CD14-positive monocyte (primary cell): ENCODE data around the gene GLRA2. TPM values are rescaled to one million over a fixed set of nuclear protein-coding genes. Genes with fewer than 3 reads are reported as not detected.

Experiments used
- DNase-seq, 3 donors: peaks; one replicate each; pipeline ENCODE4 v3.0.0-alpha.2; 2011 to 2022
- H2AFZ ChIP-seq: 2 replicates; pipeline ENCODE4 v1.6.0; 2012; ENCODE audit warnings: mild to moderate bottlenecking, low read depth, low read length, inconsistent platforms; ENCODE audit not compliant: insufficient read depth, poor library complexity, severe bottlenecking
- H3K27ac ChIP-seq, 2 donors: 1 replicate in 1 of 2; 2 replicates in 1 of 2; pipeline ENCODE4 v1.5.1; 2012 to 2013; ENCODE audit warnings: low read length in 2 of 2, control low read depth in 1 of 2, inconsistent platforms in 1 of 2, low read depth in 1 of 2, mild to moderate bottlenecking in 1 of 2
- H3K27me3 ChIP-seq, 2 donors: one replicate each; pipeline versions ENCODE4 v1.6.0 to v1.6.1; 2011 to 2013; ENCODE audit warnings: low read length in 2 of 2; ENCODE audit not compliant: control insufficient read depth in 2 of 2, insufficient read depth in 2 of 2
- H3K36me3 ChIP-seq, 2 donors: replicated peaks in 1 of 2; 1 replicate in 1 of 2; 2 replicates in 1 of 2; pipeline versions ENCODE4 v1.5.1 to v1.6.1; 2012 to 2013; ENCODE audit warnings: low read length in 2 of 2, control low read depth in 1 of 2, inconsistent platforms in 1 of 2, mild to moderate bottlenecking in 1 of 2; ENCODE audit not compliant: insufficient read depth in 2 of 2, control insufficient read depth in 1 of 2
- H3K4me1 ChIP-seq, 2 donors: 1 replicate in 1 of 2; 2 replicates in 1 of 2; pipeline versions ENCODE4 v1.5.1 to v1.6.1; 2012 to 2013; ENCODE audit warnings: low read length in 2 of 2, control low read depth in 1 of 2, inconsistent platforms in 1 of 2, mild to moderate bottlenecking in 1 of 2, moderate library complexity in 1 of 2; ENCODE audit not compliant: insufficient read depth in 2 of 2, control insufficient read depth in 1 of 2
- H3K4me2 ChIP-seq: replicated peaks from 2 replicates; pipeline ENCODE3; 2012; ENCODE audit warnings: low read length, moderate library complexity, mild to moderate bottlenecking; ENCODE audit not compliant: poor library complexity, severe bottlenecking; ENCODE audit errors: extremely low read depth
- H3K4me3 ChIP-seq, 3 experiments: fragments of 200-600 bp in 1 of 3; sonication (generic) in 1 of 3; replicated peaks in 1 of 3; 1 replicate in 2 of 3; 2 replicates in 1 of 3; pipeline ENCODE4 v1.5.1; 2011 to 2013; ENCODE audit warnings: low read length in 3 of 3, mild to moderate bottlenecking in 3 of 3, control low read depth in 2 of 3, low read depth in 2 of 3, inconsistent platforms in 1 of 3, moderate library complexity in 1 of 3
- H3K79me2 ChIP-seq: 2 replicates; pipeline ENCODE4 v1.6.0; 2012; ENCODE audit warnings: mild to moderate bottlenecking, control low read depth, inconsistent platforms, low read length, moderate library complexity; ENCODE audit not compliant: insufficient read depth
- H3K9ac ChIP-seq: 2 replicates; pipeline ENCODE4 v1.6.0; 2017; ENCODE audit warnings: low read length, mild to moderate bottlenecking; ENCODE audit not compliant: insufficient read depth, poor library complexity, severe bottlenecking
- H3K9me3 ChIP-seq, 2 donors: replicated peaks in 1 of 2; 1 replicate in 1 of 2; 2 replicates in 1 of 2; pipeline versions ENCODE4 v1.5.1 to v1.6.1; 2012 to 2013; ENCODE audit warnings: low read length in 2 of 2, control low read depth in 1 of 2; ENCODE audit not compliant: control insufficient read depth in 1 of 2, insufficient read depth in 1 of 2
- H4K20me1 ChIP-seq: 2 replicates; pipeline ENCODE4 v1.6.0; 2012; ENCODE audit warnings: mild to moderate bottlenecking, low read length, control low read depth, moderate library complexity; ENCODE audit not compliant: insufficient read depth
- H3K27ac Mint-ChIP-seq, 7 donors: one replicate each; pipeline ENCODE4 v1.8.0; 2020; ENCODE audit warnings: mild to moderate bottlenecking in 7 of 7, mixed read lengths in 7 of 7, moderate library complexity in 6 of 7, inconsistent platforms in 2 of 7
- H3K27me3 Mint-ChIP-seq, 3 donors: one replicate each; pipeline ENCODE4 v1.8.0; 2021 to 2022; ENCODE audit warnings: low read depth in 3 of 3, mild to moderate bottlenecking in 3 of 3, mixed read lengths in 3 of 3, moderate library complexity in 3 of 3, inconsistent platforms in 1 of 3
- H3K36me3 Mint-ChIP-seq, 2 donors: one replicate each; pipeline ENCODE4 v1.8.0; 2020; ENCODE audit warnings: mixed read lengths in 2 of 2, inconsistent platforms in 1 of 2, mild to moderate bottlenecking in 1 of 2
- H3K4me1 Mint-ChIP-seq: one replicate; pipeline ENCODE4 v1.8.0; 2020; ENCODE audit warnings: mild to moderate bottlenecking, mixed read lengths
- H3K4me3 Mint-ChIP-seq, 2 donors: one replicate each; pipeline ENCODE4 v1.8.0; 2020; ENCODE audit warnings: mild to moderate bottlenecking in 2 of 2, mixed read lengths in 2 of 2, moderate library complexity in 1 of 2
- H3K9me3 Mint-ChIP-seq, 7 donors: one replicate each; pipeline ENCODE4 v1.8.0; 2020 to 2022; ENCODE audit warnings: mixed read lengths in 7 of 7, mild to moderate bottlenecking in 6 of 7, moderate library complexity in 6 of 7, inconsistent platforms in 2 of 7
- WGBS: methylation state at CpG from one replicate; pipeline ENCODE4 v1.1.5; 2013; ENCODE audit warnings: missing lambda C conversion rate; ENCODE audit not compliant: insufficient coverage; 5-methylcytosine and 5-hydroxymethylcytosine counted together
- intact Hi-C, 2 donors: fragments of 100-400 bp; cut with micrococcal nuclease; formaldehyde crosslinking; loops; one replicate each; pipeline versions ENCODE4 v1.15.0 to v1.15.1; 2023
- polyA plus RNA-seq, 3 donors: library from polyadenylated mRNA; depleted of rRNA in 1 of 3; unstranded in 2 of 3; stranded (reverse) in 1 of 3; fragments of 300-500 nt in 2 of 3; fragments of >200 nt in 1 of 3; fragmentation: Illumina TruSeq in 2 of 3; gene quantifications; 1 replicate in 2 of 3; 2 replicates in 1 of 3; pipeline ENCODE4 v1.2.3, GENCODE V29; 2012 to 2021
- TF ChIP-seq, protein P1 (sequence below): fragments of 200-600 bp; IDR thresholded peaks from one replicate; pipeline ENCODE4 v1.8.0; 2022; ENCODE audit warnings: antibody characterized with exemption, mild to moderate bottlenecking

GLRA2 gene
- polyA plus RNA-seq, 3 donors = not detected

DNA sequence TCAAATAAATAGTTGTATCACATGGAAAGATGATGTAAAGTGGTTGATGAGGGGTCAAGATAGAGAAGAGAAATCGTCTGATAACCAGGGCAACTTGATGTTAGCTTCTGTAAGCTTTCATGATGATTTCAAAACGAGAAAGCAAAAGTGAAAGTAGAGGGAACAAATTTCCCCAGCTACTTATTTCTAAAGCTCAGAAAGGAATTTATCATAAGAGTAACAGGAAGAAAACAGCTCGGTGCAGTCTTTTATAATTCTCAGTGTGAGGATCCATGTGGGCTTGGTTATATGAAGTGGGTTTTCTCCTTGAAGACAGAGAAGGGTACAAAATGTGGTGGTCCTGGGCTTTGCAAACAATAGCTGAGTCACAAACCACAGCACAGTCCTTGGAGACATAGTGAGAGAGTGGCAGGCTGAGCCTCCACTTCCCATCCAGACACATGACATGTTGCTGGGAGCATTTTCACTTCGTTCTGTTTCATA is 32.1 kb upstream of the GLRA2 start:
- no peaks in the 10 kb centered on the region for H3K36me3 ChIP-seq
- H3K79me2 ChIP-seq = no peaks in the 10 kb centered on the region
- intact Hi-C loops = no loop called here
- peaks cover 0 to 2% (median 0%) of the 10 kb centered on the region in 7 donors for H3K9me3 Mint-ChIP-seq
- peak overlapping the region; percentile 76 to 92 for H3K4me3 Mint-ChIP-seq
- WGBS = no CpG with 5 or more reads among the region's 4 CpGs
- TF ChIP-seq, protein P1, sequence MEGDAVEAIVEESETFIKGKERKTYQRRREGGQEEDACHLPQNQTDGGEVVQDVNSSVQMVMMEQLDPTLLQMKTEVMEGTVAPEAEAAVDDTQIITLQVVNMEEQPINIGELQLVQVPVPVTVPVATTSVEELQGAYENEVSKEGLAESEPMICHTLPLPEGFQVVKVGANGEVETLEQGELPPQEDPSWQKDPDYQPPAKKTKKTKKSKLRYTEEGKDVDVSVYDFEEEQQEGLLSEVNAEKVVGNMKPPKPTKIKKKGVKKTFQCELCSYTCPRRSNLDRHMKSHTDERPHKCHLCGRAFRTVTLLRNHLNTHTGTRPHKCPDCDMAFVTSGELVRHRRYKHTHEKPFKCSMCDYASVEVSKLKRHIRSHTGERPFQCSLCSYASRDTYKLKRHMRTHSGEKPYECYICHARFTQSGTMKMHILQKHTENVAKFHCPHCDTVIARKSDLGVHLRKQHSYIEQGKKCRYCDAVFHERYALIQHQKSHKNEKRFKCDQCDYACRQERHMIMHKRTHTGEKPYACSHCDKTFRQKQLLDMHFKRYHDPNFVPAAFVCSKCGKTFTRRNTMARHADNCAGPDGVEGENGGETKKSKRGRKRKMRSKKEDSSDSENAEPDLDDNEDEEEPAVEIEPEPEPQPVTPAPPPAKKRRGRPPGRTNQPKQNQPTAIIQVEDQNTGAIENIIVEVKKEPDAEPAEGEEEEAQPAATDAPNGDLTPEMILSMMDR = no peak
- peaks cover 0 to 2% (median 0%) of the 10 kb centered on the region in 3 donors for H3K27me3 Mint-ChIP-seq
- peaks cover 7% of the 10 kb centered on the region for H3K4me1 Mint-ChIP-seq
- H3K9ac ChIP-seq = peak overlapping the region; percentile 43
- DNase-seq = peak; percentile 3 to 18 (median 4)
- no peaks in the 10 kb centered on the region for H3K9me3 ChIP-seq
- no peaks in the 10 kb centered on the region for H3K27me3 ChIP-seq
- peak overlapping the region; percentile 27 to 75 (median 65) for H3K4me3 ChIP-seq
- H3K27ac ChIP-seq = peak overlapping the region in 1 of 2 donors; percentile 63
- H3K4me2 ChIP-seq = peak overlapping the region; percentile 55
- H3K4me1 ChIP-seq = peaks cover 0 to 5% of the 10 kb centered on the region in 2 donors
- peak overlapping the region; percentile 49 for H2AFZ ChIP-seq
- H4K20me1 ChIP-seq = no peaks in the 10 kb centered on the region
- H3K27ac Mint-ChIP-seq = peak overlapping the region; percentile 81 to 95 (median 85)
- no peaks in the 10 kb centered on the region for H3K36me3 Mint-ChIP-seq

DNA sequence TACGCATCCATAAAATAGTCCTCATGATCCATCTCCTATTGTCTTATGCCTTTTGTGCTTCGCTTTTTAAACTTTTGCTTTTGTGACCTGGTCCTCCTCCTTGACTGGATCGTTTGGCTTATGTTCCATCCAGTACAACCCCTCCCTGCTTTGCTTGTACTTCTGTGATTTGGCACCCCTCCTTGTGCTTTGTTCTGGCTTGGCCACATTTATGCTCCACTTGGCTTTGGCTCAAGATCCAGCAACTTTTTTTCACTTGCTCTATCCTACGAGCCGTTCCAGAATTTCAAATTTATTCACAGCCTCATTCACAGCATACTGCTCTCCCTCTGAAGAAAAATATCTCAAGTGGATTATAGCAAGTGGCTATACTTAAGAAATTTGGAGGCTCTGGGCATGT is 28.0 kb upstream of the GLRA2 start:
- Histone ChIP-seq H3K9ac (no peak overlapping the region), H3K4me2 (no peak overlapping the region), H4K20me1 (no peaks in the 10 kb centered on the region), H2AFZ (no peak overlapping the region), H3K27me3 (no peaks in the 10 kb centered on the region), H3K36me3 (no peaks in the 10 kb centered on the region), H3K9me3 (no peaks in the 10 kb centered on the region), H3K79me2 (no peaks in the 10 kb centered on the region), H3K4me3 (no peak overlapping the region), H3K4me1 (peaks cover 0 to 5% of the 10 kb centered on the region in 2 donors), H3K27ac (no peak overlapping the region)
- Mint-ChIP-seq H3K36me3 (no peaks in the 10 kb centered on the region), H3K27ac (no peak overlapping the region), H3K4me3 (no peak overlapping the region), H3K27me3 (peaks cover 0 to 8% (median 2%) of the 10 kb centered on the region in 3 donors), H3K9me3 (peaks cover 0 to 2% (median 0%) of the 10 kb centered on the region in 7 donors), H3K4me1 (peaks cover 7% of the 10 kb centered on the region)
- no peak for DNase-seq
- intact Hi-C loops = no loop called here
- TF ChIP-seq, protein P1 = no peak
- WGBS = 91% methylated on average over 2 of the region's 5 CpGs
